Measurements from ENCODE around the gene SPRYD3. TPM values are rescaled to one million over a fixed set of nuclear protein-coding genes. Genes with fewer than 3 reads are reported as not detected.

Gene SPRYD3
- total RNA-seq, 3 donors from 2014 or later, result 31.8 to 45.8 (median 36.3) TPM

DNA sequence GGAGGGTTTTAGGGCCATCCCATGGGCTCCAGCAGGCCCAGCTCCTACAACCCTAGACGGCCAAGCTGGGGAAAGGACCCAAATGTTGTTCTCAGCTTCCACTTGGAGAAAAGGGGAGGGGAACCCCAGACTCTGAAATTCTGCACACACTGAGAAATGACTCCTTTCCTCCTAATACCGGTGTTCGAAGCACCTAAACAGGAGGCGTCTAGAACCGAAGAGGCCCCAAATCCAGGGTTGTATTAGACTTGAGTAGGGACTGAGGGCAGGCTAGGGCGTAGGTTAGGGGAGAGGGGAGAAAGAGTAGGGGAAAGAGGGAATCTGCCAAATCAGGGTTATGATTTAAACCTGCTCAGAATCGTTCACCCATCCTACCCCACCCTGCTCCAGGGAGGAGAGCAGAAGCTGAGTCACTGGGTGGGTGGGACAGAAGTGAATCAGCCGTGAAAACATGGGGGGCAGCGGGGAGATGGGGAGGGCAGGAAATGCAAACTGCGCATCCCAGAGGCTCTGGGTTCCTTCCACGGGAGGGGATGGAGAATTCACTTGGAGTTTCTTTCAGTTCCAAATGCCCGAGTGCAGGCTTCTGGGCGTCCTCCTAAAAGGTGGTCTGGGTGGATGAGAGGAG is 19.3 kb upstream of the SPRYD3 start:
- intact Hi-C loops (cut with DNase I; ENCODE audit: low total_unique reads), result no loop called here
- no peaks in the 10 kb centered on the region for H3K9me3 ChIP-seq
- H3K27ac ChIP-seq, result peak overlapping the region; percentile 83 to 96
- H3K4me1 ChIP-seq, result peaks cover 0 to 6% of the 10 kb centered on the region in 2 donors
- no peaks in the 10 kb centered on the region for H3K27me3 ChIP-seq
- TF ChIP-seq POLR2AphosphoS5 (IDR thresholded peaks at IDR 0.05), result peak in 1 of 3 donors; percentile 21
- TF ChIP-seq, protein P1, sequence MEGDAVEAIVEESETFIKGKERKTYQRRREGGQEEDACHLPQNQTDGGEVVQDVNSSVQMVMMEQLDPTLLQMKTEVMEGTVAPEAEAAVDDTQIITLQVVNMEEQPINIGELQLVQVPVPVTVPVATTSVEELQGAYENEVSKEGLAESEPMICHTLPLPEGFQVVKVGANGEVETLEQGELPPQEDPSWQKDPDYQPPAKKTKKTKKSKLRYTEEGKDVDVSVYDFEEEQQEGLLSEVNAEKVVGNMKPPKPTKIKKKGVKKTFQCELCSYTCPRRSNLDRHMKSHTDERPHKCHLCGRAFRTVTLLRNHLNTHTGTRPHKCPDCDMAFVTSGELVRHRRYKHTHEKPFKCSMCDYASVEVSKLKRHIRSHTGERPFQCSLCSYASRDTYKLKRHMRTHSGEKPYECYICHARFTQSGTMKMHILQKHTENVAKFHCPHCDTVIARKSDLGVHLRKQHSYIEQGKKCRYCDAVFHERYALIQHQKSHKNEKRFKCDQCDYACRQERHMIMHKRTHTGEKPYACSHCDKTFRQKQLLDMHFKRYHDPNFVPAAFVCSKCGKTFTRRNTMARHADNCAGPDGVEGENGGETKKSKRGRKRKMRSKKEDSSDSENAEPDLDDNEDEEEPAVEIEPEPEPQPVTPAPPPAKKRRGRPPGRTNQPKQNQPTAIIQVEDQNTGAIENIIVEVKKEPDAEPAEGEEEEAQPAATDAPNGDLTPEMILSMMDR (IDR thresholded peaks at IDR 0.05), result no peak
- DNase-seq (ENCODE audit: low spot score in 2 of 2), result no peak
- no peaks in the 10 kb centered on the region for H3K36me3 ChIP-seq
- peak overlapping the region; percentile 57 to 89 (median 69) for H3K4me3 ChIP-seq

DNA sequence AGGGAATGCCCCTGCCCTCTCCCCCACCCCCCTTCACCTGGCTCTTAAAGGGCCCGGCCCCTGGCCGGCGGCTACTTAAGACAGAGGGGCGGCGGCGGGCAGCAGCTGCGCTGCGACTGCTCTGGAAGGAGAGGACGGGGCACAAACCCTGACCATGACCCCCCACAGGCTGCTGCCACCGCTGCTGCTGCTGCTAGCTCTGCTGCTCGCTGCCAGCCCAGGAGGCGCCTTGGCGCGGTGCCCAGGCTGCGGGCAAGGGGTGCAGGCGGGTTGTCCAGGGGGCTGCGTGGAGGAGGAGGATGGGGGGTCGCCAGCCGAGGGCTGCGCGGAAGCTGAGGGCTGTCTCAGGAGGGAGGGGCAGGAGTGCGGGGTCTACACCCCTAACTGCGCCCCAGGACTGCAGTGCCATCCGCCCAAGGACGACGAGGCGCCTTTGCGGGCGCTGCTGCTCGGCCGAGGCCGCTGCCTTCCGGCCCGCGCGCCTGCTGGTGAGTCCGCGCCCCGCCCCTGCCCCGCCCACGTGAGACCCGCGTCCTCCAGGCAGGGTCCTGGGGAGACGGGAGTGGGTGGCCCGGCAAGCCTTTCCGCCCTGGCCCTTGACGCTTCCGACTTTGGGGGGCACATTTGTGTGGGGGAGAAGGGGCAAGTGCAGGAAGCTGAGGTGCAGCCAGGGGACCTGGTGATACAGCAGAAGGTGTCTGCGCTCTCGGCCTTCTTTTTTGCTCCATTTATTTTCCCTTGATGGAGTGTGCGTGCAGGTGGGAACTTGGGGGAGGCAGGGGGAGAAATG is 18.6 kb upstream of the SPRYD3 start, which contains the start of gene IGFBP6:
IGFBP6 (plus strand) TSS at position 104 of the 790 bp plus-strand sequence; CDS start at position 155, 51 bp downstream.
- Histone ChIP-seq H3K36me3 (no peaks in the 10 kb centered on the region), H3K4me3 (peak within 1 kb of the TSS; percentile 57 to 89 (median 69)), H3K27me3 (no peaks in the 10 kb centered on the region), H3K4me1 (peaks cover 0 to 6% of the 10 kb centered on the region in 2 donors), H3K9me3 (no peaks in the 10 kb centered on the region), H3K27ac (peak within 1 kb of the TSS; percentile 83 to 96)
- intact Hi-C loops (cut with DNase I; ENCODE audit: low total_unique reads), result no loop called here
- TF ChIP-seq POLR2A (IDR thresholded peaks at IDR 0.05), result no peak
- TF ChIP-seq, protein P1 (IDR thresholded peaks at IDR 0.05), result peak in 1 of 3 donors; percentile 22
- peak in 1 of 3 donors; percentile 18 for TF ChIP-seq POLR2AphosphoS5 (IDR thresholded peaks at IDR 0.05)
- DNase-seq (ENCODE audit: low spot score in 2 of 2), result peak in 1 of 2 donors; percentile 45

DNA sequence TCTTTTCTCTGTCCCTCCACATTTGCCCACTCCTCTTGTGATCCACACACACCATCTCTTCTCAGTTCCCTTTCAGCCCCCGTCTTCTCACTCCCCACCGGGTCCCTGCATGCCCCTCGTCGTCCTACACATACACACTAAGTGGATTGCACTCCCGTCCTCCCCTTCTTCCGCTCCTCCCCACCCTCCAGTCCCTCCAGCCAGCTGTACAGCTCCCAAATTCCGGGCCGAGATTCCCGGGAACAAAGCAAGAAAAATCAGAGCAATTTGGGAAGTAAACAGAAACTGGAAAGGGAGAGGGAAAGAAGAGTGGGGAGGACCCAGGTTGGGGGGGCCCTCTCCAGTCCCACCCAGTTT is 18.0 kb upstream of the SPRYD3 start:
- intact Hi-C loops (cut with DNase I; ENCODE audit: low total_unique reads), result no loop called here
- peaks cover 0 to 6% of the 10 kb centered on the region in 2 donors for H3K4me1 ChIP-seq
- no peaks in the 10 kb centered on the region for H3K36me3 ChIP-seq
- H3K27ac ChIP-seq, result peak overlapping the region; percentile 83 to 96
- H3K4me3 ChIP-seq, result peak overlapping the region; percentile 57 to 89 (median 69)
- H3K9me3 ChIP-seq, result no peaks in the 10 kb centered on the region
- no peaks in the 10 kb centered on the region for H3K27me3 ChIP-seq
- TF ChIP-seq POLR2A (IDR thresholded peaks at IDR 0.05) (no peak), POLR2AphosphoS5 (IDR thresholded peaks at IDR 0.05) (no peak)
- TF ChIP-seq, protein P1 (IDR thresholded peaks at IDR 0.05), result no peak
- DNase-seq (ENCODE audit: low spot score in 2 of 2), result no peak

GRCh38 chr12:53096759-53097158 is 17.6 kb upstream of the SPRYD3 start:
- intact Hi-C loops (cut with DNase I; ENCODE audit: low total_unique reads), result no loop called here
- TF ChIP-seq, protein P1 (IDR thresholded peaks at IDR 0.05), result no peak
- TF ChIP-seq POLR2A (IDR thresholded peaks at IDR 0.05), result no peak
- no peak for TF ChIP-seq POLR2AphosphoS5 (IDR thresholded peaks at IDR 0.05)
- H3K9me3 ChIP-seq, result no peaks in the 10 kb centered on the region
- peak overlapping the region; percentile 57 to 89 (median 69) for H3K4me3 ChIP-seq
- peaks cover 0 to 6% of the 10 kb centered on the region in 2 donors for H3K4me1 ChIP-seq
- peak overlapping the region; percentile 83 to 96 for H3K27ac ChIP-seq
- H3K27me3 ChIP-seq, result no peaks in the 10 kb centered on the region
- no peak for DNase-seq (ENCODE audit: low spot score in 2 of 2)
- H3K36me3 ChIP-seq, result no peaks in the 10 kb centered on the region
